GM10266 (cell line): ENCODE measurements around the gene SERINC4.

Experiments
- DNase-seq: peaks from one replicate; pipeline ENCODE4 v3.0.0; 2012; ENCODE audit errors: extremely low spot score
- TF ChIP-seq, protein P1 (sequence below): IDR thresholded peaks from 2 replicates; pipeline ENCODE4 v1.5.1; 2012; ENCODE audit warnings: mild to moderate bottlenecking, low read depth; ENCODE audit not compliant: control insufficient read depth, insufficient read depth; ENCODE audit errors: missing control alignments

SERINC4 gene

DNA sequence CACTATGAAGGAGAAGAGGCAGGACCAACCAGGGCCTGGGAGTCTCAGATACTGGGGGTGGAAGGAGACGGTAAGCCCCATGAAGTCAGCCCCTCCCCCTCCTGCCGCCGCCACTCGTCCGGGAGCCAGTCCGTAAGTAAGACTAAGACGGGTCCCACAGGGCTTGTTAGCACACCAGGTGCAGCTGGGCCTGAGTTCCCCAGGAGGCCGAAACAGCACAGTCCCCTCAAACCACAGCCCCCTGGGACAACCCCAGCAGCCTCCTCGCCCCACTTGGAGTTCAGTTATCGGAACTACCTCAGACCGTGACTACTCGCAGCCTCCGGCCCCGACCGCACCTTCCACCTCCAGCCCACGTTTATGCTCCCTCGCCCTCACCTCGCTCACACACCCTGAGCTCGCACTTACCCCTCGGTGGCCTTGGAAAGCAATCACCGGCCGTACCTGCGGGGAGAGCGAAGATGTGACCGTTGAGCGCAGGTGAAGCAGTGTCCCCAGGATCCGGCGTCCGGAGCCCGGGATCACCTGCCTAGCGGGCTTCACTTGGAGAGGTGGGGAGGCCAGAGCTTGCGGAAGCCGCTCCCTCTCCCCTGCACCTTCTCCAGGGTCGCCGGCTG lies 23.8 kb downstream of the SERINC4 start:
- TF ChIP-seq, protein P1, sequence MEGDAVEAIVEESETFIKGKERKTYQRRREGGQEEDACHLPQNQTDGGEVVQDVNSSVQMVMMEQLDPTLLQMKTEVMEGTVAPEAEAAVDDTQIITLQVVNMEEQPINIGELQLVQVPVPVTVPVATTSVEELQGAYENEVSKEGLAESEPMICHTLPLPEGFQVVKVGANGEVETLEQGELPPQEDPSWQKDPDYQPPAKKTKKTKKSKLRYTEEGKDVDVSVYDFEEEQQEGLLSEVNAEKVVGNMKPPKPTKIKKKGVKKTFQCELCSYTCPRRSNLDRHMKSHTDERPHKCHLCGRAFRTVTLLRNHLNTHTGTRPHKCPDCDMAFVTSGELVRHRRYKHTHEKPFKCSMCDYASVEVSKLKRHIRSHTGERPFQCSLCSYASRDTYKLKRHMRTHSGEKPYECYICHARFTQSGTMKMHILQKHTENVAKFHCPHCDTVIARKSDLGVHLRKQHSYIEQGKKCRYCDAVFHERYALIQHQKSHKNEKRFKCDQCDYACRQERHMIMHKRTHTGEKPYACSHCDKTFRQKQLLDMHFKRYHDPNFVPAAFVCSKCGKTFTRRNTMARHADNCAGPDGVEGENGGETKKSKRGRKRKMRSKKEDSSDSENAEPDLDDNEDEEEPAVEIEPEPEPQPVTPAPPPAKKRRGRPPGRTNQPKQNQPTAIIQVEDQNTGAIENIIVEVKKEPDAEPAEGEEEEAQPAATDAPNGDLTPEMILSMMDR: no peak
- peak; percentile 76 for DNase-seq

DNA sequence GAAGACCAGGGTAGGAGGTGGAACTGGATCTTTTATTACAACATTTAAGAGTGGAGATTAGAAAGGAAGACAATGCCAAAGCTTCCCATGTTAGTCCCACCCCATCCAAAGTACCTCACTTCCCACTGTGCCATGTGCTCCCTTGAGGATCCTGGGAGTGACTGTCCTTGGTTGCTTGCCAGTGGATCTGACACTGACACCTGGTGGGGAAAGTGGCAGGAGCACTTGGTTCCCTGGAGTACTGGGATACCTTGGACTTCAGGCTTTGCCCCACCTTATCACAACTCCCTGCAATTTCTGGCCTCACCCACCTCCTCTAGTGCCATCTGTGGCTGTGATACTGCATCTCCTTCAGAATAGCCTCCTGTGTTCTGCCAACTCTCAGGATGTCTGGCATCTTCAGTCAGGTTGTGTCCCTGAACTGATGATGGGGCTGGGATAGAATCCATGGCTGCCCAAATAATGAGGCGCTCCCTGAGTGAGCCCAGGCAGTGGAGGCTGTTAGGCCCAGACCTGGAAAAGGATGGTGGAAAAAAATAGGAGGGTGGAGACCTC lies 24.5 kb downstream of the SERINC4 start:
- TF ChIP-seq, protein P1: no peak
- no peak for DNase-seq

DNA sequence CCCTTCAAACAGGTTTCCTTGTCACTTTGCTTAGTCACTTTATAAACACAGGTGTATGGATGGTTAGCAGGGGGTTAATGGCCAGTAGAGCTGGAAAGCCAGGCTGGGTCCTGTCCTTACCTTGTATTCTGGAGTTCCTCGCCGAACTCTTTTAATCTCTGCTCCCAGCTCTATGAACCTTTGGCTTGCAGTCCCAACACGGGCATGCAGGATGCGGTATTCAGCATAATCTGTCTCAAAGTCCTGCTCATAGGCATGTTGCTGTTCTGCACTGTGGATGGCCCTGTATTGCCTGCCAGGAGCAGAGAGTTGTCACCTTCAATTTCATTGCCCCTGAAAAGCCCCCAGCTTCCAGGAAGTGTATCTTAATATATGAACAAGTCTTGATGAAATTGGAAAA lies 26.0 kb downstream of the SERINC4 start:
- DNase-seq: no peak
- TF ChIP-seq, protein P1: no peak

DNA sequence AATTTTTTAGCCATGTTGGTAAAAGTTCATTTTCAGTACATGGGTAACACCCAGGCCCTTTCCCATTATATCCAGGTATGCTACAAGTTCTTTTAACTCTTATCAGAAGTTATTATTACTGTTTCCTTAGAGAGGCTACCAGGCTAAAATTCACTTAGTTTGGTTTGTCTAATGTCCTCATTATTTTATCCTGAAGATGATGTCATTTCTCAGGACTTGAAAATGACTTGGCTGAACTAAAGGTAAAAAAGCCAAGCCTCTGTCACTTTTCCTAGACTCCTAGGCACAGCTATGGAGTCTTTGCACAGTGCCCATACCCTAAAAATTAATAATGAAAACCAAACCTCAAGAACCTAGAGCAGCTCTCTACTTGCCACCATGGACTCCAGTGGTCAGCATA lies 27.4 kb downstream of the SERINC4 start:
- TF ChIP-seq, protein P1: no peak
- no peak for DNase-seq

DNA sequence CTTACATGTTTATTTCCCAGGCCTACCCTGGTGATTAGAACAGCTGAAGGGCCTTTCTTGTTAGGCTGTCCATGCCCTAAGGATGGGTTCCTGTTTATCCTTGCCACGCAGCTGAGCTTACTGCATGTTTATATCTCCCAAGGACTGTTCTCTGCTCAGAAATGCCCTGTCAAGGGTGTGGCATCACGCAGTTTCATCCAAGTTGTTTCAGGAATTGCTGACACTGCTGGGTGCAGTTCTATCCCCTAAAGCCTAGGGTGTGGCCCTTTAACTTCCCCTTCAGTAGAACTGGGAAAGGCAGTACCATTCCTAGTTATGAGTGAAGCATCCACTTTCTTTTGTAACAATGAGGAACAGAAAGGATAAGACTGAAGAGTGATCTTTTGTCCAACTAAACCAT lies 28.2 kb downstream of the SERINC4 start:
- TF ChIP-seq, protein P1: no peak

DNA sequence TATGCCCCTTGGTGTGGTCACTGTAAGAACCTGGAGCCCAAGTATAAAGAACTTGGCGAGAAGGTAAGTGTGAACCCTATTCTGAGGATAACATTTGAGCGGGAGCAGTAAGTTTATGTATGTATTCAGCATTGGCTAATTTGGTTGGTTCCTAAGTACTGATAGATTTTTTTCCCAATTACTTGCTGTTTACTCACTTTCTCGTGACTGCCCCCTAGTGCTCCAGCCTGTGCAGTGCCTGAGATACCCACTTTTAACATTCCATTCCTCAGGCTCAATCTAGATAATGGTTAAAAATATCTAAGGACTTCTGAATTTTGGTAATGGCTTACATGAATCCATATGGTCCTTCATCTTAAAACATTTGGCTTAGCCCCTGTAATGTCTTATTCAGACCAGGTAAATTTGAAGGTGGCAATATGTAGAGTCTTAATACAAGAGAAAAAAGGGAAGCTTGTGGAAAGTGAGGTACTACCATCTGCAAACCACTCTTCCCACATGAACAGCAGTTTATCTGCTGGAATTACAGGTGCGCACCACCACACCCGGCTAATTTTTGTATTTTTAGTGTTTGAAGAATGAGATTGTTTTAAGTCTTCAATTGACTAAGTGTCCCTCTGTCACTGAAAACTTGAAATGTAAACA lies 30.3 kb downstream of the SERINC4 start:
- TF ChIP-seq, protein P1: peak; percentile 87
- DNase-seq: peak; percentile 51

More for the DNA sequence above, 28.2 kb downstream of the SERINC4 start:
- DNase-seq: no peak

DNA sequence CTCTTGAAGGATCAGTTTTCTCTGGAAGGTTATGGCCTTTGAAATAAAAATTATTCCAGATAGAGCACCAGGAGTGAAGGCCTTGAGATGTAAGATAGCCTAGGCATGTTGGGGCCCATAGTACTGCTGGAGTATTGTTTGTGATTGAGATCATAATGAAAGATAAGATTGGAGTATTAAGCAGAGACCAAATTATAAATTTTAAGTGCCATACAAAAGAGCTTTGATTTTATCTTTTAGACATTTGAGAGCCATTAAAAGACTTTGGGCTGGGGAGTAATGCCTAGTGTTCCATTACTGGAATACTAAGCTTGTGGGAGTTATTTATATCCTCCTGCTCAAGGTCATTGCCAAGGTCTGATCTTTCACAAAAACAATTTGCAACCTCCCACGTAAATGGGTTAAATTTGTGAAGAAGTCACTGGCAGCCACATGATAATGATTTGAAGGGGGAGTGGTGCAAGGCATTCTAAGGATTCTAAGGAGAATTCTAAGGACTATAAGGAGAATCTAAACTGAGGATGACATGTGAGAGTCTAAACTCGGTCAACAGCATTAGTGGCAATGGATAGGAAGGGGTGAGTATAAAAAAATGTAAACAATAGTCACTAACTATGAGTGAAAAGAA lies 36.1 kb downstream of the SERINC4 start:
- TF ChIP-seq, protein P1: no peak
- DNase-seq: no peak
